GM13976 (cell line): Measurements from ENCODE around the gene STPG1.

Experiments used
- DNase-seq: peaks from one replicate; pipeline ENCODE4 v3.0.0; 2012; ENCODE audit warnings: low spot score
- in situ Hi-C: fragments of 300-500 bp; cut with MboI; formaldehyde crosslinking; loops from one replicate; pipeline ENCODE4 v1.12.0; 2022; ENCODE audit warnings: low sequenced_read_pairs, mixed read lengths, inconsistent platforms; ENCODE audit not compliant: unreplicated experiment
- TF ChIP-seq, protein P1 (sequence below): IDR thresholded peaks from 2 replicates; pipeline ENCODE4 v1.5.1; 2012; ENCODE audit warnings: borderline replicate concordance, mild to moderate bottlenecking; ENCODE audit not compliant: insufficient read depth; ENCODE audit errors: extremely low read depth, missing control alignments, control extremely low read depth

Gene STPG1

DNA sequence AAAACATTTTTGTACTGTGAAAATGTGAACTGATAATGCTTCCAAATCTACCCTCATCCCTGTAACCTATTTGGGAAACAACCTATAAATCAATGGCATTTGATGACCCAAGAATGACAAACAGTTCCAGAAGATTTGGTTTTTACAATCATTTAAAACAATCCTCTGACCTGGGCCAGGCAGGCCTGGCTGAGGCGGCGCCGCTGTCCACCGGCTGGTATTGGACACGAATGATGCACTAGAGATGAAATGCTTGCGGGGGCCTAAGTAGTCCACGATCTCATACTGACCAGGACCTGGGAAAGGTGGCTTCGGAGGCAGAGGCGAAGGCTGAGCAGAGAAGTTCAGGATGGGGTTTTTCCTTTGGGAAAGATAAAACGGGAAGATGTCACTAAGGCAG lies 52.9 kb downstream of the STPG1 start:
- in situ Hi-C loops, result no loop called here
- no peak for DNase-seq
- TF ChIP-seq, protein P1, sequence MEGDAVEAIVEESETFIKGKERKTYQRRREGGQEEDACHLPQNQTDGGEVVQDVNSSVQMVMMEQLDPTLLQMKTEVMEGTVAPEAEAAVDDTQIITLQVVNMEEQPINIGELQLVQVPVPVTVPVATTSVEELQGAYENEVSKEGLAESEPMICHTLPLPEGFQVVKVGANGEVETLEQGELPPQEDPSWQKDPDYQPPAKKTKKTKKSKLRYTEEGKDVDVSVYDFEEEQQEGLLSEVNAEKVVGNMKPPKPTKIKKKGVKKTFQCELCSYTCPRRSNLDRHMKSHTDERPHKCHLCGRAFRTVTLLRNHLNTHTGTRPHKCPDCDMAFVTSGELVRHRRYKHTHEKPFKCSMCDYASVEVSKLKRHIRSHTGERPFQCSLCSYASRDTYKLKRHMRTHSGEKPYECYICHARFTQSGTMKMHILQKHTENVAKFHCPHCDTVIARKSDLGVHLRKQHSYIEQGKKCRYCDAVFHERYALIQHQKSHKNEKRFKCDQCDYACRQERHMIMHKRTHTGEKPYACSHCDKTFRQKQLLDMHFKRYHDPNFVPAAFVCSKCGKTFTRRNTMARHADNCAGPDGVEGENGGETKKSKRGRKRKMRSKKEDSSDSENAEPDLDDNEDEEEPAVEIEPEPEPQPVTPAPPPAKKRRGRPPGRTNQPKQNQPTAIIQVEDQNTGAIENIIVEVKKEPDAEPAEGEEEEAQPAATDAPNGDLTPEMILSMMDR, result no peak

DNA sequence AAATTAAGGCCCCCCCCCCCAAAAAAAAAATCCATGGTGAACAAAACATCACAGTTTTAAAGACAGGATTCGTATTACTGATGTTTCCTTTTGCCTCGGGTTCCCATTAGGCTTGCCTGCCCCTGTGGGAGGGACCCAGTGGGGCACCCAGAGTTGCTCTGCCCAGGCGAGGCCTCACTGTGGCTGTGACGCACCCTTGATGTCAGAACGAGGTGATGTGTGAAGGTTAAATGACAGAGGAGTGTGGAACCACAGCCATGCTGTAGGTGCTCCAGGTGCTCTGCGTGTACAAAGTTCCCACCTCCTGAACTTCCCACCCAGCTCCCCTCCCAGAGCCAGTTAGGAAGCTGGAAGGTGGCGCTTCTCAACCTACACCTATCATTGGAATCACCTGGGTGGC lies 56.5 kb downstream of the STPG1 start:
- in situ Hi-C loops, result no loop called here
- TF ChIP-seq, protein P1, result no peak
- DNase-seq, result no peak

DNA sequence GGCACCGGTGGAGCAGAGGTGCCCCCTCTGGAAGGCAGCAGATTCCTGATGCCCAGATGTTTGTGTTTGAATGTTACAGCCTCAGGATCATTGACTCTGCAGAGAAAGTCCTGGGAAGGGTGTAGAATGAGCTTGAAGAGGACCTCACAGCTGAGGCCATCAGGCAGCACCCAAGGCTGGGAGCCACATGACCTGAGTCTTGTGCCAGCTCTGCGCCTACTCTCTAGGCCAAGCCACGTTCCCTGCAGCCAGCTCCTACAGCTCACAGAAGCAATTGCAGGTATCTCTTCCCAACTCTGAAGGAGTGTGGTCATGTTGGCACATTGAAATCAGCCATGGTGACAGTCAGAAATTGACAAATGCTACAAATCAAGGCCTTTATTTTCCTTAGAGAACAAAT lies 58.1 kb downstream of the STPG1 start:
- TF ChIP-seq, protein P1, result no peak
- DNase-seq, result no peak
- in situ Hi-C loops, result no loop called here

DNA sequence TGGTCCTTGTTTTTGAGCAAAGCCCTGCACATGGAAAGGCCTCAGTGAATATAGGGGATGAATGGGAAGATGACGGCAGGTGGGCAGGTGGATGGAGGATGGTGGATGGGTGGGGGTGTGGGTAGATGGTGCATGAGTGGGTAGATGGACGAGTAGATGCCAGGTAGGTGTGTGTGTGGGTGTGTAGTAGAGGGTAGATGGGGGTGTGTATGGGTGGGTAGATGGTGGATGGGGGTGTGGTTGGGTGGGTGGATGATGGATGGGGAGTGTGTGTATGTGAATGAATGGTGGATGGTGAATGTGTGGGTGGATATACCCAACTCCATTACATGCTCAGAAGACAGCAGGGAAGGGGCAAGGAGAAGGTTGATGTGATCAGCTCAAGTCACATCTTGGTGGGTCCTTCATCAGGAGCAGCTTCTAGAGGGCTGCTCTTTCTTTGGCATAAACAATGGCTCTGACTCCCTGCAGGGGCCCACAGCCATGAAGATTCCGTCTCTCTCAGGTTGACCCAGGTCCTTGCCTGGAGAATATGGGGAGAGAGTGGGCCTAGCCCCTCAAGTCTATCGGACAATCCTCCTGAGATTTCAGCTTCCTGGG lies 60.2 kb downstream of the STPG1 start:
- DNase-seq, result no peak
- TF ChIP-seq, protein P1, result no peak
- in situ Hi-C loops, result no loop called here

DNA sequence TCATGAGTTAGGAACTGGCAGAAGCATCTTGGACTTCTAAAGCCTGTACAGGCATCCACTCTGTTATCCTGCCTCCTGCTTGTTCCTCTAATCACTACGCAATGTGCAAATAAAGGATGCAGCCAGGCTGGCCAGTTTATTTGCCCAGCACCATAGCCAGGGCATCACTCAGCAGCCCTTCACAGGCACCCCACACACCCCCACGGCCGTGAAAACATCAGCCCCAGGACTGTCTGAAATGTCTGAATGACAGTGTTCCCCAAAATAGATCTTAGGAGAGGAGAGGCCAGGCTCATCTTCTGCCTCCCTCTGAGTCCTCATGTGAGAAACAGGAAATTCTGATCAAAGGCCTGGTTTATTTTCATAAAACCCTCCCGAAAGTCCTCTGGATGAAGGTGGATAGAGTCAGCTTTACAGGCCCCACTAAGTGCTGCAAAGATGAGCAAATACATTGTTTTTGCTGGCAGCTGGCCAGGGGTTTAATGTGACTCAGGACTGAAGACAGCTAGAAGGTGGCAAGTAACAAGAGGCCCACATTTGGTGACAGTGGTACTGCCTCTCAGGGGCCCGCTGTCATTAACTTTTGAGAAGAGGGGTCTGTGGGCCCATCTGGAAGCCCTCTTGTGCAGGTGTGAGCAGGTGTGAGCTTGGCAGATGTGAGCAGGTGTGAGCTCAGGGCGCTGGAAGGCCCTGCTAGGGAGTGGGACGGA lies 61.5 kb downstream of the STPG1 start:
- peak; percentile 65 for DNase-seq
- TF ChIP-seq, protein P1, result no peak
- in situ Hi-C loops, result no loop called here

DNA sequence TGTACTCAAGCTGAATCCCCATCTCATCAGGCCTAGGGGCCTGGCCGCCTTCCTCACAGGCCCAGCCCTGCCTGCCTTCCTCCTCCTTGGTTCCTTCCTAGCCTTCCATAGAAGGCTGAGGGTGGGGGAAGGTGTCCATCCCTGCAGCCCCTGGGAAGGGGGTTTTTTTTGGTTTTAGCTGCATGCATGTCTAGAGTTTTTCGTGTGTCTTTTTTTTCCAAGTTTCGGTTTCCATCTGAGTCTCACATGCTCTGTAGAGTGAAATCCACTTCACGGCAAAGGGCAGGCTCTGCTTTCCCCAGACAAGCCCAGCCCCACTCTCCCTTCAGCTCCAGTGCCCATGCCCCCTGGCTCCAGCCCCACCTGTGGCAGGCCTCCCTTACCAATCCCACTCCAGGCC lies 62.3 kb downstream of the STPG1 start:
- in situ Hi-C loops, result no loop called here
- DNase-seq, result peak; percentile 71
- TF ChIP-seq, protein P1, result no peak
